K562 (cell line): ENCODE results near the gene CSDE1. TPM values are rescaled to one million over a fixed set of nuclear protein-coding genes. Genes with fewer than 3 reads are reported as not detected.

ENCODE experiments used
- ATF1 ChIP-seq, 2 experiments: fragments of 450-650 bp in 1 of 2; IDR thresholded peaks; 2 replicates each; pipeline ENCODE4 v1.6.1; 2016; ENCODE audit warnings: missing compliant biosample characterization in 1 of 2, missing genetic modification characterization in 1 of 2
- BRD4 ChIP-seq: fragments of 200-600 bp; sonication (generic); IDR thresholded peaks from 2 replicates; pipeline ENCODE4 v1.6.1; 2017; ENCODE audit warnings: inconsistent platforms
- CCAR2 ChIP-seq: fragments of 200-400 bp; formaldehyde crosslinking; IDR thresholded peaks from 2 replicates; pipeline ENCODE4 v1.6.1; 2017; ENCODE audit warnings: mild to moderate bottlenecking, low read depth, low read length
- DIDO1 ChIP-seq: fragments of 450-650 bp; IDR thresholded peaks from 2 replicates; pipeline ENCODE4 v1.6.1; 2016; ENCODE audit warnings: low read depth, missing biosample characterization, missing genetic modification characterization
- SAFB2 ChIP-seq: fragments of 200-400 bp; formaldehyde crosslinking; IDR thresholded peaks from 2 replicates; pipeline ENCODE4 v1.6.1; 2018; ENCODE audit warnings: borderline replicate concordance, low read length, low read depth, moderate library complexity; ENCODE audit not compliant: severe bottlenecking
- SNIP1 ChIP-seq: fragments of 450-650 bp; IDR thresholded peaks from 2 replicates; pipeline ENCODE4 v1.7.1; 2017; ENCODE audit warnings: low read depth, mild to moderate bottlenecking
- SP1 ChIP-seq: sonication (generic); formaldehyde crosslinking; IDR thresholded peaks from 2 replicates; pipeline ENCODE4 v1.8.1; 2022; ENCODE audit warnings: mild to moderate bottlenecking, missing genetic modification reagents
- ZNF175 ChIP-seq: fragments of 200-800 bp; sonication (Bioruptor generic); IDR thresholded peaks from 2 replicates; pipeline ENCODE4 v1.6.1; 2016; ENCODE audit warnings: low read depth, mild to moderate bottlenecking, missing genetic modification characterization, missing compliant biosample characterization
- ZNF274 ChIP-seq: IDR thresholded peaks from 2 replicates; pipeline ENCODE4 v1.6.1; 2011; ENCODE audit warnings: low read depth, mild to moderate bottlenecking, low read length, moderate library complexity, borderline replicate concordance
- ZNF778 ChIP-seq: fragments of 450-650 bp; formaldehyde crosslinking; IDR thresholded peaks from 2 replicates; pipeline ENCODE4 v1.4.0; 2020; ENCODE audit warnings: mild to moderate bottlenecking, moderate library complexity
- ZNF785 ChIP-seq: fragments of 250-450 bp; sonication (Bioruptor Pico); IDR thresholded peaks from 2 replicates; pipeline ENCODE4 v1.4.0; 2020; ENCODE audit warnings: mild to moderate bottlenecking
- polyA plus RNA-seq, 8 experiments: library from polyadenylated mRNA; depleted of rRNA in 4 of 8; stranded (reverse) in 5 of 8; unstranded in 3 of 8; fragments of >200 nt; fragmentation: Nextera tagmentation in 2 of 8; fragmentation: Illumina TruSeq in 1 of 8; extraction: Ambion mirVana in 2 of 8; extraction: Trizol in 1 of 8; gene quantifications; 2 replicates each; pipeline versions ENCODE4 v1.2.1 to v1.2.3, GENCODE V29; 2011 to 2014; ENCODE audit warnings: inconsistent platforms in 1 of 8, missing spikeins in 1 of 8
- total RNA-seq, 7 experiments: library from RNA; depleted of rRNA in 6 of 7; stranded (reverse); fragments of >200 nt in 6 of 7; fragmentation: Illumina TruSeq in 2 of 7; extraction: Trizol in 2 of 7; gene quantifications; 2 replicates each; pipeline versions ENCODE4 v1.2.1 to v1.2.3, GENCODE V29; 2011 to 2021; ENCODE audit warnings: low replicate concordance in 1 of 7
- TF ChIP-seq, protein P1 (sequence below), 2 experiments: fragments of 450-650 bp; IDR thresholded peaks; 2 replicates each; pipeline ENCODE4 v1.6.1; 2016; ENCODE audit warnings: mild to moderate bottlenecking in 2 of 2, borderline replicate concordance in 1 of 2, low read depth in 1 of 2, moderate library complexity in 1 of 2
- TF ChIP-seq, protein P2 (sequence below): fragments of 250-450 bp; sonication (Bioruptor Pico); IDR thresholded peaks from 2 replicates; pipeline ENCODE4 v1.4.0; 2020; ENCODE audit warnings: mild to moderate bottlenecking, moderate library complexity
- TF ChIP-seq, protein P3 (sequence below): fragments of 250-450 bp; sonication (Bioruptor Pico); IDR thresholded peaks from 2 replicates; pipeline ENCODE4 v1.8.0; 2021; ENCODE audit warnings: borderline replicate concordance, mild to moderate bottlenecking, moderate library complexity; ENCODE audit not compliant: poor library complexity, severe bottlenecking

CSDE1 gene
- total and polyA plus RNA-seq, 9 of the 15 experiments (the other 6 are each of a cell fraction or from before 2014, with no cell fraction given): 174 to 538 (median 403) TPM

DNA sequence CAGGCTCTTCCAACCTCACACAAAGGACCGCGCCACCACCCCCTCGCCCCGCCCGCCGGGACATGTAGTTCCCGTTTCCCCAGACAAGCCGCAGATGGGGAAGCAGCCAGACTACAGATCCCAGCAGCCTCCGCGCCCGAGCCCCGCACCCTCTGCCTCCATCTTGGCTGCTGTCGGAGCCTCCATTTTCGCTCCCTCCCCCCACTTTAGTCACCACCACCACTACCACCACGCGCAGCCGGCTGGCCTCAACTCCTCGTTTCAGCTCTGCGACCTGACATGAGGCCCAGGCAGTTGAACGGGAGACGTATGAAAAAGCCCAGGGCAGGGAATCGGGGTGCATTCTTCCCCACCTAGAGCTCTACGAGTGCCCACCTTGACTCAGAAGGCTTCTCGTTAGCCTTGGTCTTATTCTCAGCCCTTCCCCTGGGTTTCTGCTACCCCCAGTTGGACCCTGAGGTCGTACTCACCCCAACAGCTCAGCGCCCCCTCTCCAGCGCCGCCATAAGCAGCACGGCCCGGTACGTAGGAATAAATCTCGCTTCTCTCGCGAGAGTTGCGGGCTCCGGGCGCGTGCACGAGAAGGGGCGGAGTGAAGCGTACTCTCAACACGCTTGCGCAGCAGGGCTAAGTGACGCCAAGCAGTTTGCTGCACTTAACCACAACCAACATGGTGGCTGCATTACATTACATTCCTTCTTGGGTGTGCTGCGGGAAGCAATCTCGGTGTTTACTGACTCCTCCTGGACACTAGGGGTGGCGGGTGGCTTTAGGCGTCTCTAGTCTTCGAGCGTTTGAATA, at the start of gene CSDE1 (continued):
- TF ChIP-seq, protein P1, sequence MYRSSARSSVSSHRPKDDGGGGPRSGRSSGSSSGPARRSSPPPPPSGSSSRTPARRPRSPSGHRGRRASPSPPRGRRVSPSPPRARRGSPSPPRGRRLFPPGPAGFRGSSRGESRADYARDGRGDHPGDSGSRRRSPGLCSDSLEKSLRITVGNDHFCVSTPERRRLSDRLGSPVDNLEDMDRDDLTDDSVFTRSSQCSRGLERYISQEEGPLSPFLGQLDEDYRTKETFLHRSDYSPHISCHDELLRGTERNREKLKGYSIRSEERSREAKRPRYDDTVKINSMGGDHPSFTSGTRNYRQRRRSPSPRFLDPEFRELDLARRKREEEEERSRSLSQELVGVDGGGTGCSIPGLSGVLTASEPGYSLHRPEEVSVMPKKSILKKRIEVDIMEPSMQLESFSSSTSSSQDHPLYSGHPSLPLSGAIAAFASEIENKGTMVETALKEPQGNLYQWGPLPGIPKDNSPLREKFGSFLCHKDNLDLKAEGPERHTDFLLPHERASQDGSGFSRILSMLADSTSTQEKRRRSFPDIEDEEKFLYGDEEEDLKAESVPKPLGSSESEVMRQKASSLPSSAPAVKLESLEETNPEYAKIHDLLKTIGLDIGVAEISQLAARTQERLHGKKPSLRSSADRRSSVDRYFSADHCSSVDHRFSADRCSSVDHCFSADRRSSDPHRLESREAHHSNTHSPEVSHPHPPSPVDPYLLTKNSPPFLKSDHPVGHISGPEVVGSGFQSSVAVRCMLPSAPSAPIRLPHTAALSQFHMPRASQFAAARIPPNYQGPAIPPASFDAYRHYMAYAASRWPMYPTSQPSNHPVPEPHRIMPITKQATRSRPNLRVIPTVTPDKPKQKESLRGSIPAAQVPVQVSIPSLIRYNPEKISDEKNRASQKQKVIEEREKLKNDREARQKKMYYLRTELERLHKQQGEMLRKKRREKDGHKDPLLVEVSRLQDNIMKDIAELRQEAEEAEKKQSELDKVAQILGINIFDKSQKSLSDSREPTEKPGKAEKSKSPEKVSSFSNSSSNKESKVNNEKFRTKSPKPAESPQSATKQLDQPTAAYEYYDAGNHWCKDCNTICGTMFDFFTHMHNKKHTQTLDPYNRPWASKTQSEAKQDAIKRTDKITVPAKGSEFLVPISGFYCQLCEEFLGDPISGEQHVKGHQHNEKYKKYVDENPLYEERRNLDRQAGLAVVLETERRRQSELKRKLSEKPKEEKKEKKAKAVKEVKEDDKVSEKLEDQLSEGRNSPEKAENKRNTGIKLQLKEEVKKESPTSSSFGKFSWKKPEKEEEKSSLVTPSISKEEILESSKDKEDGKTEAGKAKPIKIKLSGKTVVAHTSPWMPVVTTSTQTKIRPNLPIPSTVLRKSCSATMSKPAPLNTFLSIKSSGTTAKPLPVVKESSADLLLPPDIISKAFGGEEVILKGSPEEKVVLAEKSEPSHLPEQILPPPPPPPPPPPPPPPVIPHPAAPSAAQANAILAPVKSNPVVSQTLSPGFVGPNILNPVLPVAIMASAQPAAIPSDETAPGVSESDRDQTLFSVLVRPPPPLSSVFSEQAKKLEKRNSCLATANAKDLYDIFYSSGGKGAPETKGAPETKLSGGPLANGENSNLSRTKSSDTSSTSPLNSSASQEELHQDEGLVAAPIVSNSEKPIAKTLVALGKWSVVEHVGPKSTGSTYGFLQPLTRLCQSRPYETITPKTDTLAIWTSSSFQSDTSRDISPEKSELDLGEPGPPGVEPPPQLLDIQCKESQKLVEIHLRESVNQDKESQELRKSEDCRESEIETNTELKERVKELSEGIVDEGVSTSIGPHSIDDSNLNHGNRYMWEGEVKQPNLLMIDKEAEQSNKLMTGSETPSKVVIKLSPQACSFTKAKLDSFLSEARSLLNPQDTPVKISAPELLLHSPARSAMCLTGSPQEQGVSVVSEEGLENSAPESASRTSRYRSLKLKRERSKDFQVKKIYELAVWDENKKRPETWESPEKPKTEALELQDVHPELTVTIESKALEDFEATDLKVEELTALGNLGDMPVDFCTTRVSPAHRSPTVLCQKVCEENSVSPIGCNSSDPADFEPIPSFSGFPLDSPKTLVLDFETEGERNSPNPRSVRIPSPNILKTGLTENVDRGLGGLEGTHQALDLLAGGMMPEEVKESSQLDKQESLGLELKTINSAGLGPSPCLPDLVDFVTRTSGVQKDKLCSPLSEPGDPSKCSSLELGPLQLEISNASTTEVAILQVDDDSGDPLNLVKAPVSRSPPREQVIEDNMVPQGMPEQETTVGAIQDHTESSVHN (IDR thresholded peaks at IDR 0.05; ENCODE audit: borderline replicate concordance in 1 of 2, low read depth in 1 of 2): peak in 1 of 2 experiments; percentile 67; a peak in 2 of 4 replicates
- TF ChIP-seq DIDO1 (peak; percentile 76; the same call in 1 of the 2 replicates), SP1 (peak; percentile 95), CCAR2 (no peak), ZNF274 (no peak), BRD4 (peak; percentile 100), SAFB2 (no peak), ZNF175 (CRISPR knock-in tag) (peak; percentile 13; the same call in 1 of the 2 replicates), ZNF778 (CRISPR knock-in tag) (no peak), ATF1 (CRISPR knock-in tag; IDR thresholded peaks at IDR 0.05) (no peak), ATF1 (tag; IDR thresholded peaks at IDR 0.05) (peak; percentile 93), ZNF785 (CRISPR knock-in tag) (peak; percentile 63; the same call in 1 of the 2 replicates), SNIP1 (no peak)
- TF ChIP-seq, protein P2, sequence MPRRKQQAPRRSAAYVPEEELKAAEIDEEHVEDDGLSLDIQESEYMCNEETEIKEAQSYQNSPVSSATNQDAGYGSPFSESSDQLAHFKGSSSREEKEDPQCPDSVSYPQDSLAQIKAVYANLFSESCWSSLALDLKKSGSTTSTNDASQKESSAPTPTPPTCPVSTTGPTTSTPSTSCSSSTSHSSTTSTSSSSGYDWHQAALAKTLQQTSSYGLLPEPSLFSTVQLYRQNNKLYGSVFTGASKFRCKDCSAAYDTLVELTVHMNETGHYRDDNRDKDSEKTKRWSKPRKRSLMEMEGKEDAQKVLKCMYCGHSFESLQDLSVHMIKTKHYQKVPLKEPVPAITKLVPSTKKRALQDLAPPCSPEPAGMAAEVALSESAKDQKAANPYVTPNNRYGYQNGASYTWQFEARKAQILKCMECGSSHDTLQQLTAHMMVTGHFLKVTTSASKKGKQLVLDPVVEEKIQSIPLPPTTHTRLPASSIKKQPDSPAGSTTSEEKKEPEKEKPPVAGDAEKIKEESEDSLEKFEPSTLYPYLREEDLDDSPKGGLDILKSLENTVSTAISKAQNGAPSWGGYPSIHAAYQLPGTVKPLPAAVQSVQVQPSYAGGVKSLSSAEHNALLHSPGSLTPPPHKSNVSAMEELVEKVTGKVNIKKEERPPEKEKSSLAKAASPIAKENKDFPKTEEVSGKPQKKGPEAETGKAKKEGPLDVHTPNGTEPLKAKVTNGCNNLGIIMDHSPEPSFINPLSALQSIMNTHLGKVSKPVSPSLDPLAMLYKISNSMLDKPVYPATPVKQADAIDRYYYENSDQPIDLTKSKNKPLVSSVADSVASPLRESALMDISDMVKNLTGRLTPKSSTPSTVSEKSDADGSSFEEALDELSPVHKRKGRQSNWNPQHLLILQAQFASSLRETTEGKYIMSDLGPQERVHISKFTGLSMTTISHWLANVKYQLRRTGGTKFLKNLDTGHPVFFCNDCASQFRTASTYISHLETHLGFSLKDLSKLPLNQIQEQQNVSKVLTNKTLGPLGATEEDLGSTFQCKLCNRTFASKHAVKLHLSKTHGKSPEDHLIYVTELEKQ: no peak
- TF ChIP-seq, protein P3, sequence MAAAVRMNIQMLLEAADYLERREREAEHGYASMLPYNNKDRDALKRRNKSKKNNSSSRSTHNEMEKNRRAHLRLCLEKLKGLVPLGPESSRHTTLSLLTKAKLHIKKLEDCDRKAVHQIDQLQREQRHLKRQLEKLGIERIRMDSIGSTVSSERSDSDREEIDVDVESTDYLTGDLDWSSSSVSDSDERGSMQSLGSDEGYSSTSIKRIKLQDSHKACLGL (CRISPR knock-in tag): no peak
